ENCODE results near the gene SLC4A7.
"Not testable (repeated sequence)": the region's sequence is repeated elsewhere in the genome, so short reads cannot be mapped to it uniquely, and the experiment has no call there.

The SLC4A7 gene

DNA sequence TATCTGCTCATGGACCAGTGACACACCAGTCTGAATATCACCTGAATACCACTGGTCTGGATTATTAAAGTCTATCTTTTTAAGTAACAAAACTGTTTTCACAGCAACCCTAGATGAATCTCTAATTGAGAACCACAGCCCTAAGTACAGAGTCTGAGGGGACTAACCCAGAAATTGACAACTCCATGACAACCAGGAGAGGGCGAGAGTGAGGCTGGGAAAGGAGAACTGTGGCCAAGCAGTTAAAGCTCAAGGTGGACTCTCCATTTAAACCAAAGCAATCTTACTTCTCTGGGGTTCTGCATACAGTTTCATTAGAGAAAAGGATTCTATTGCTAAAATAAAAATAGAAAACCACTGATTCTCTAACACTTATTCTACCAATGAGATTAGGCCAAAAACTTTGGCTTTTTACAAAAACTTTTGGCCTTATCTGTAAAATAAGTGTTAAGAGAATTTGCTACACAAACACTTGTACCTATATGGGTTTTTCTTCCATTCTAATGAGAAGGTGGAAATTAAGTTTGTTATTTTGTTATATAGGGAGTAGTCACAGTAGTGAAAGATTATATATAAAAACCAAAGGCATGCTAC lies 126.4 kb downstream of the SLC4A7 start:
- peak in 2 of 3 experiments; percentile 2 to 33 for DNase-seq

DNA sequence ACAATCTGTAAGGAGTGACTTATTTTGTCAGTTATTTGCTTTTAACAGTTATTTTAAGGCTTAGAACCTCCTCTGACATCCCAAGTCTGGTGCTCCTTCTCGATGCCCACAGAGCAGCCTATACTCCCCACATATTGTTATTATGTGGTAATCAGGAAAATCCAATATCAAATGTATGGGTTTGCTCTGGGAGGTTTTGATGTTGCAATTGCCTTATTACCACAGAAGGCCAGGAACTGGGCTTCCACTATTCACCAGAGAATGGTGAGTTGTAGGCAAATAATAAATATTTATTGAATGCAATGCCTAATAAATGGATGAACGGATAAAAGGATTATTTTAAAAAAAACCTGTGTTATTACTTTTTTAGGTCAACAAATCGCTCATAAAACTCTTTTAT lies 127.2 kb downstream of the SLC4A7 start:
- no peak for DNase-seq

DNA sequence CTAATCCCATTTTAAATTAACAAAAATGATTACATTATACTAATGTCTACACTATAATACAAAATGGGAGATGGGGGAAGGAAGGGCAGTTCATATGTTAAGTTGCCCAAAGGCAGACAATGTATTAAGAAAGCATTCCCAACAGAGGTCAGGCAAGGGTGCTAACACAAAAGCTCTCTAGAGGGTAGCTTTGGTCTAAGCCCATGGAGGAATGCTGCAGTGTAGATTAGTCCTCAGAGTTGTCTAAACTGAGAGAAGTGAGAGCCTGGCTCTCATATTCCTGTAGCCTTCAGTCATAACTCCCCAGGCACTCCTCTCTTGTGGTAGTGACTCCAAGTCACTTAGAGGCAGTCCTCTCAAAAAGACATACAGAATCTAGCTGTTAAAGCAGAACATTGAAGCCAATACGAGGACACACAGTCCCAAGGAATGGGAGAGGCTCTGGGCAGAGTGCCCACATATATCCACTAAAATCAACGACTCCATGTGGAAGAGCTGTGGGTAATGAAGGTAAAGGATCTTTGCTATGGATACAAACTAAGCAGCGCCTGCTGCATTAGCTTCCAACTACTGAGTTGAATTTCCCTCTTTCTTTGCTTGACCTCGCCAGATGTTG lies 129.5 kb downstream of the SLC4A7 start:
- no peak for DNase-seq

DNA sequence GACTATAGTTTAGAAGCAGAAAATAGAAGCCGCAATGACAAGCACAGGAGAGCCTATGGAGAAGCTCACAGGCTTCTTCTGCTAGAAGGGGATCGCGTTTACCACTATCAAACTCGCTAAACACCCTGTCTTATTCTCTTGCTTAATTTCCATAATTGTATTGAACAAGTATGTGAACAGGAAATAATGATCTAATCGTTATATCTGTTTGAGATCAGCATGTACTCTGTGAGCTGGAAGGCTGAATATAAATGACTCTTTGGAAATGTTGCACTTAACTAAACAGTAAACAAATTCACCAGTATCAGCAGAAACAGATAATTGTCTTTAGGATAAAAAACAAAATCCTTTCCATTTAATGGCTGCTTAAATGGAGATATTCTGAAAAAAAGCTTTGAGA lies 130.0 kb downstream of the SLC4A7 start:
- DNase-seq: no peak

DNA sequence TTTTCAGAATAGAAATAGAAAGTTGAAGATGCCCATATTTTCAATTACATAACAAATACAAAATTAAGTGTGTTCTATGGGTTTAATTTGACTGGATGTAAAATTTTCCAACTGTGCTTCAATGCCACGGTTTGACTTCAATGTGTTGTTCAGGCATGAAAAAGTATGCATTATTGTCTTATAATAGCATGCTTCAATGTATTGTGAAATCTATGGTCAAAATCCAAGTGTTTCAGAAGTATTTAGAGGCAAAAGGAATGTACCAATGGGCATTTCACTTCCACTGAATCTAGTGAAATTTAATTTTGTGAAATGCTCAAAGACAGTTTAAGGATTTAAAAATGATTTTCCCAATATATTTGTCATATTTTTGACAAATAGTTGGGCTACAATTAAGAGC lies 131.0 kb downstream of the SLC4A7 start:
- DNase-seq: no peak

DNA sequence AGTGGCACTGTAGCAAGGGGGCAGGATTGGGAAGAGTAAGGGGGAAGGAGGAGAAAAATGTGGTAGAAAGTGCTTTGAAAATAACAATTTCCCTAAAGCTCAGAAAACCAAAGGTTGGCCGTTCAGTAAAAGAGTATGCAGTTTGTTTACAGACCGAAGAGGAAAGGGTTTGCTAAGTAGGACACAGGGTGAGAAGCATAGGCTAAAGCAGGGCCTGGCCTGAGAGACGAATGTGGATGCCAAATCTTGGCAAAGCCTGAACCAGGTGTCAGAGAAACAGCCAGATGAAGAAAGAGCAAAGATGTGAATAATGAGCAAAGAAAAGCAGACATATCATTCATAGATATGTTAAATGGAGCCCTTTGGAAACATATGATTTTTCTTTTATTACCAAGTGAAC lies 132.1 kb downstream of the SLC4A7 start:
- DNase-seq: no peak

DNA sequence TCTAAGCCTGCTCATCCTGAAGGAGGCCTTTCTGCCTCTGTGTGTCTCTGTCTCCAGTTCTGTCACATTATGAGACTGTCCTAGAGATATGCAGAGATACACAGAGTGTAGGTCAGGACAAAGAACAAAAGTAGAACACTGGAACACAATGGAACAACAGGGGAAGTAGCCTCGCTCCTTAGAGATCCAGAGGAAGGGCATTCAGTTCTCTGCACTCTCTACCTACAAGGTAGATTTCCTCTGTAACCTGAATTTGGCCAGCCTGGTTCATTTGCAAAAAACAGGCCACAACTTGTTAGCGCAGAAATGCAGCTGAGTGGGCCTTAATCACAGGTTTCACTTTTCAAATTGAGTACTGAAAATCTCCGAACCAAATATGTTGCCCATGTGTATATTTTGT lies 134.4 kb downstream of the SLC4A7 start:
- peak in 1 of 3 experiments; percentile 13 for DNase-seq

DNA sequence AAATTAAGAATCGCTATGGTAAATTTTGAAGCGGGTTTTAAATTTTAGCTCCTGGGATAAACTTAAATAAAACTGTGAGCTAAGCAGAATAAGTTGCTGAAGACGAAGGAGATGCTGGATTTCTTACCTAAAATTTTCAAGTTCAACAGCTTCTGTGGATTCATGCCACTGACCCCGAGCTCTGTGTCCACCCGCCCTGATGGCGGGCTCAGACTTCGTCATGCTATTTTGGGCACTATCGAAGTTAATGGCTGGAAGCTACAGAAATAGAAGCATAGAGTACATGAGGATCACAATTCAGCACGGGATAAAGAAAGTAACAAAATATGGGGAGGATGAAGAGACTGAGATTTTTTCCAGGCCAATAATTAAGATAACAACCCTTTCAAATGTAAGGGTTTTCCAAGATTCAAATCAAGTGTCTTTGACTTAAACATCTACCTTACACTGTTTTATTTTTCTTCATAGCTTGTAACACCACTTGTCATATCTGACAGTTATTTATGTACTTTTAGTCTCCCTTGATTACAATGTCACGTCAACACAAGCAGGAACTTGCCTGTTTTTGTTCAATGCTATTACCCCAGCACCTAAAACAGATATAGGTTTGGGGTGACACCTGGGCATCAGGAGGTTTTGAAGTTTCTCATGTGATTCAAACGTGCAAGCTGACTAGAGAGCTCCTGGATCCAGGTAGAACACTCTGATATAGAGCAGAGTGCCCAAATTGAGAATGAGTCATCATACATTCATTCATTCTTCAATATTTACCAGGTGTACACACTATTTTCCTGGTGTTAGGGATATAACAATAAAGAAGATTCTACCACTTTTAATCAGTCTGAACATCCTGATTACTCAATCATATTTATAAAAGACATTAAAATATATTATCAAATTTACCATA lies 138.0 kb downstream of the SLC4A7 start:
- peak in 1 of 3 experiments; percentile 4 for DNase-seq

DNA sequence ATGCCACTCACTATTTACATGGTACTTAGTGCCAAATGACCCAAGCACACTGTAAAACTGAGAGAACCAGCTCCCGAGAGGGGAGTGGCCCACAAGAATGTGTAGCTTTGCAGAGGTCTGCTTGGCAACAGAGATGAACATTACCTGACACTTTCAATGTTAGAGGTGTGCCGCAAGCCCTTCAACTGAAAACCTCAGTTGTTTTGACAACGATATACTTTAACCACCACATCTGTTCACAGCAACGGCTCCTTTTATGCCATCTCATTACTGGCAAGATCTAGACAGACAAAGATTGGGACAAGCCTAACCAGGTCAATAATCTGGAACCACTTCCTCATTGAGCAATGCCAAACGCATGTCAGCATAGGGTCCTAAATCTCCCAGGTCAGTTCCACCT lies 138.7 kb downstream of the SLC4A7 start:
- DNase-seq: peak in 1 of 3 experiments; percentile 8

DNA sequence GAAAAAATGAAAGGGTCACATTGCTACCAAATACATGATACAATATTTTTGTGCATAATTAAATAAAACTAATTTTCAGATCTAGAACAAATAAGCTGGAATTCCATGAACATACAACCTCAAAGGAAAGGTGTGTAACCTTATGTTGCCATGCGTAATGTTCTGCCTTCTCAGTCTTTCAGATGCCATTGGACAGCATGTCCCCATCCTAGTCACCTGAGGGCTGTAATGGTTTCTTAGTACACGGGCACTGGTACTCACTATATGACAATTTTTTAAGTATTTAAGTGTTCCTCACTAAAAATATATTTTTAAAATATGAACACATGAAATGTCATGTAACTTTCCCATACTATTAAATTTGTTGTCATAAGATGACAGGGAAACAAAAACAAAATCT lies 139.1 kb downstream of the SLC4A7 start:
- no peak for DNase-seq

DNA sequence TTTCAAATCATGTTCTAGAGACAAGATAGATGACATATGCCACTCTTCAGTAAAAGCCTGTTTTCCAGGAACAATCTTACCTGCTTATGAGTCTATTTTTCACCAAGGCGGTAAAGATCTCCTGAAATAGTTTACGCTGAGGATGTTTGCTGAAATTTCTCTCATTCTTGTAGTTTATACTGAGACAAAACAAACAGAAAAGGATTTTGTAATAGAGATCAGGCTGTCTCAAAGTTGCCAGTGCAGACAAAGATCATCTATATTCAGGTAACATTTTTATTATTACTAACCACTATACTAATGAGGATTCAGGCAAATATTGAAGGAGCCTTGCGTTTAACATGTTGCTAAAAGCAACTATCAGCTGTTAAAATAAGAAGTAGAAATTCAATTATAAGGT lies 140.0 kb downstream of the SLC4A7 start:
- no peak for DNase-seq

DNA sequence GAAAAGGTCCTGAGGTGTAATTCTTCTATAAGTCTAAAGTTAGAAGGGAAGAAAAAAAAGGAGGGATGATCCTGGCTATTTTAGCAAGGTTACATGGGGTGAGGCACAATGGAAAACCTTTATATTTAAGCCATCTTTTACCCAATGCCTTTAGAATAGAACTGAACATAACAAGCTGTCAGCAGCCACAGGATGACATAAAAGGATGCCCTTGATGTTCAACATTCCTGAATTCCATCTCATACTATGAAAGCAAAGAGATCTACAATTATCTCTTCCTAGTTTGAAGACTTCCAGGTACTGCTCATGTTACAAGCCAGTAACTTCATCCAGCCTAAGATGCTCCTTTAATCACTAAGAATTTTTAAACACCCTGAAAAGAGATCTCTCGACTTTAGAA lies 141.9 kb downstream of the SLC4A7 start:
- DNase-seq: no peak

DNA sequence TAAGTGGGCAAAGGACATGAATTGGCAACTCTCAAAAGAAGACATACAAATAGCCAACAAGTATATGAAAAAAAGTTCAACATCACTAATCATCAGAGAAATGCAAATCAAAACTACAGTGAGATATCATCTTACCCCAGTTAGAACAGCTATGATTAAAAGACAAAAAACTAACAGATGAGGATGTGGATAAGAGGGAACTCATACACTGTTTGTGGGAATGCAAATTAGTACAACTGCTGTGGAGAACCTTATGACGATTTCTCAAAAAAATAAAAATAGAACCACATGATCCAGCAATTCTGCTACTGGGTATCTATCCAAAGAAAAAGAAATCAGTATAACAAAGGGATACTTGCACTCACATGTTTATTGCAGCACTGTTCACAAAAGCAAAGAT lies 143.7 kb downstream of the SLC4A7 start:
- no peak for DNase-seq

DNA sequence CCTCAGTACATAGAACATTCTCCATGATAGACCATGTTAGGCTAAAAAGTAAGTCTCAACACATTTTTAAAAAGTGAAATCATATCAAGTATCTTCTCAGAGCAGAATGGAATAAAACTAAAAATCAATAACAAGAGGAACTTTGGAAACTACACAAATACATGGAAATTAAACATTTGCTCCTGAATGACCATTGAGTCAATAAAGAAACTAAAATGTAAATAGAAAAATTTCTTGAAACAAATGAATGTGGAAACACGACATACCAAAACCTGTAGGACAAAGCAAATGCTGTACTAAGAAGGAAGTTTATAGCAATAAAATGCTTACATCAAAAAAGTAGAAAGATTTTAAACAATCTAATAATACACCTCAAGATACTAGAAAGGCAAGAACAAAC lies 148.6 kb downstream of the SLC4A7 start:
- DNase-seq: no peak

DNA sequence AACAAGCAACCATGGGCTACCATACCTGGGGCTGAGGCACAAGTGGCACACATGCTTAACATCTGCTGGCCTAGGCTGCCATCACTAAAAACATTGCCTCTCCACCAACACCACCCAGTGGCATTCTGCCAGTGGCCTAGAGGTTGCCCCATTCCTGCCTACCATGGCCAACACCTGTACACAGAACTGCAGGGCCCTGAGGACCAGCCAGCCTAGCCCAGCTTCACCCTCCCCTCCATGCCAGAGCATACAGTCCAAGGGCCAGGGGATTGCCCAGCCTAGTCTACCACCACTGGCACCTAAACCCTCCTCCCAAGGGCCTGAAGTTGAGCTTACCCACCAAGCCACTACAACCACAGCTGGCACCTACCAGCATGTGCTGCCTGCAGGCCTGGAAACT lies 150.3 kb downstream of the SLC4A7 start:
- DNase-seq: no peak

DNA sequence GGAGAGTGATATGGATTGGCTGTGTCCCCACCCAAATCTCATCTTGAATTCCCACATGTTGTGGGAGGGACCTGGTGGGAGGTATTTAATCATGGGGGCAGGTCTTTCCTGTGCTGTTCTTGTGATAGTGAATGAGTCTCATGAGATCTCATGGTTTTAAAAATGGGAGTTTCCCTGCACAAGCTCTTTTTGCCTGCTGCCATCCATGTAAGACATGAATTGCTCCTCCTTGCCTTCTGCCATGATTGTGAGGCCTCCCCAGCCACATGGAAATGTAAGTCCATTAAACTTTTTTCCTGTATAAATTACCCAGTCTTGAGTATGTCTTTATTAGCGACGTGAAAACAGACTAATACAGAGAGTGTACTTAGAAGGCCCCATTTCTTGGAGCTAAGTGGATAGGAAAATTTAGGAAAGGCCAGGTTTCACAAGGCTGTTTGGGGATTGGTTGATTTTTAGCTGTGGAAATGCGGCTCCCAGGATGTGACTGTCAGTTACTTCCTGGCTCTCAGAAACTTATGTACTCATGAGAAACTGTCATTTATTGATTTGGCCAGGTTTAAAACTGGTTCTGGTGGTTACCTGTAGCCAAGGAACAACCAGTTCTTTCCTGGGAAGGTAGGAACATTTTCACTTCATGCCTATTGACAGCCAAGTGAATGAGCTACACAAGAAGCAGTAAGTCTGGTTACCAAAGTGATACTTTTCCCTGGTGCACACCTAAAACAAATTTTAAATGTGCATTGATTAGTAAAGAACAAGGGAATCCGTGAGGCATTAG lies 155.0 kb downstream of the SLC4A7 start:
- not testable (repeated sequence) for DNase-seq

DNA sequence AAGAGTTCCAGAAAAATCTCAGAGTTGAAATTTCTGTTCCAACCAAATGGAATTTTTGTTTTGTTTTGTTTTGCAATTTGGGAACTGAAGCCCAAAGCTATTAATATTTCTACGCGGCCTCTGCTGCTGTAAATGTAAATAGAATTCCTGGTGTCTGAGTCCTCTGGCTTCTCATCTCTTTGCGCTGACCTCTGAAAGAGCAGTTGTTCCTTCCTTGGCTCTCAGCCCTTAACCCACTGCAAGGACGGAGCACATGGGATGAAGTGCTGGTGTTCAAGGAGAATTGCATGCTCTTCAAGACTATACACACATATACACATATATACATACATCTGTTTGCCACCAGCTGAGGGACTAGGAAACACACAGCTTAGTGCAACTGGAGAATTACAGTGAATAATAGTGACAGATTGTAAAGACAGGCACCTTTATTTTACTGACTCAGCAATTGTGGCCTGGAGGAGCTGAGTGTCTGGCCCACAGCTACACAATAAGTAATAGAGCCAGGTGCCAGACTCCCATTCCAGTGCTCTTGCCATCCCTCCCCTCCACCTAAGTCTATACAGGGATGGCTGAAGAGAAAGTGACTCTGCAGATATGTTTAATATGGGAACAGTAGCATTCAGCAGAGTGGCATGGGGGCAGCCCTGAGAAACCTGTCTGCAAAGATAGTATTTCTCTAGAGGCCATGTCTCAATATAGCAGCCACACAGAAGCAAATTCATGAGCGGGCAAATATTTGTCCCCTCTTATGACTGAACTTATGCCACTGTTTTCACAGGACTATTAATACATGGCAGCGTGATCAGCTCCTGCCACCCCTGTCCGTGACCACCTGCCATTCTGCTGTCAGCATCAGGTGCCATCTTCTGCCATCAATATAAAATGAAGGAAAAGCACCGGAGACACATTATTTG lies 157.3 kb downstream of the SLC4A7 start:
- no peak for DNase-seq

DNA sequence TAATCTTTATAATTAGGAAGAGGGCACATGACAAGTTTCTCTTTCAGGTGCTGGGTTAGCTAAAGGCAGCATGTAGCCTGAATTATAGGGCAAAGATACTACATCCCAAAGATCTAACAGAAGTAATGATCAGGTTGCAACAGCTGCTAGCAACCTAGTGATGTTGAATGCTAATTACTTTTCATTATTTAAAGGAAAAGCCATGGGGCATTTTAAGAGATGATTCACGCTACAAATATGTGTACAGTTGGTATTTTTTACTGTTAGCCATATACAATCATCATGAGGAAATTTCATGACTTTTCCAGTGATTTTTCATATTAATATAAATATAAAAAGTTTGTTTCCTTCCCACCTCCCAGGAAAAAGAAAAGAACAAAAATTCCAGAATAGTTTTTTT lies 158.0 kb downstream of the SLC4A7 start:
- no peak for DNase-seq

DNA sequence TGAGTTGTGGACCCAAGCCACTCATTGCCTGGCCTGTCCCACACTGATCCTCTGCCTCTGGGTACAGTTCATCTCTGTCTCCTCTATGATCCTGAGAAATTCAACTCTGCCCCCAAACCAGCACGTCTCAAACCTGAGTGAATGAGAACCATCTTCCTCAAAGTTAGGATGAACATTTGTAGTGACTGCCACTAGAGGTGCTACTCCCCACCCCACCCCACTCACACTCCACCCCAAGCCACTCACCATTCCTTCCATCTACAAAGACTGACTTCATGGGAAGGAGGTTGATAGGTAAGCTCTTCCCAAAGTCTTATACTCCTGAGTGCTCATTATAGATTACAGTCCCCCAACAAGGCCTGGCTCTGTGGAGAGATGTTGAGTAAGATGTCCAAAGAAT lies 158.8 kb downstream of the SLC4A7 start:
- DNase-seq: no peak

DNA sequence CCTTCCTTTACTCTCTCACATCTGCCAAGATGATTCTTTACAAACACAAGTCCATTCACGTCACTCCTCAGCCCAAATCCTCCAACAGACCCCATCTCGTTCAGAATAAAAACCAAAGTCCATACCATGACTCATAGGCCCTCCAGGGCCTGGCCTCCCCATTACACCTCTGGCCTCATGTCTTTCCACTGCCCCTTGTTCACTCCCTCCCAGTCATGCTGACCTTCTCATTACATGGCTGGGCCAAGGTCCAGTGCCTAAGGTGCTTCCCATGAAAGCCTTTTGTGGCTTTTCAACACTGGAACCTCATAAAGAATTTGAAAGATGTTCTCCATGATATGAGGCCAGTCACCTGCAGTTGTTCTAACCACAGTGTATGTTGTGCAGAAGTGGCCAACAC lies 159.5 kb downstream of the SLC4A7 start:
- DNase-seq: no peak

DNA sequence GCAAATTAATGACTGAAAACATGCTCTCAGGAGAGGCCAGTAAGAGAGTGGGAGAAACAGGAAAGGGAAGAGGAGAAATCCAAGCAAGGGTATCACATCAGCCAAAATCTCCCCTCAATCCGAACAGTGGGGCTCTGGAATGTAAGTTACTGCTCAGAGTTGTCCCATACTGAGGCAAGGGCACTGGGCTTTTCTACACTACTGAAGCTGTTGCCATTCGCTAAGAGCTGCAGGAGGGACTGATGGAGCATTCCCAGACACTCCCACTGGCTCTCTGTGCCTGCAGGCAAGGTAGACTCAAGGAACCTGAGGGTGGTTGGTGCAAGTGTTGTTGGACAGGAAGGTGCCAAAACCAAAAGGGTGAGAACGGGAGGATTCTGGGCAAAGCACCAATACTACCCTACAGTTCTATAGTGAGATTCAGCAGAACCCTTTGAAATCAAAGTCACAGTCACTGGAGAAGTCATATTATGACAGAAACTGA lies 161.1 kb downstream of the SLC4A7 start:
- DNase-seq: no peak
